GM12873 (cell line): ENCODE results near the gene ARID1B.

Experiments used
- CTCF ChIP-seq: IDR thresholded peaks from 2 replicates; pipeline ENCODE4 v1.5.1; 2012; ENCODE audit warnings: low read depth, mild to moderate bottlenecking, moderate library complexity, low read length, control low read depth; ENCODE audit not compliant: insufficient read depth; ENCODE audit errors: missing control alignments

The ARID1B gene

GRCh38 chr6:156797901-156798735 is 20.9 kb downstream of the ARID1B start:
- TF ChIP-seq CTCF, result no peak

- no peak for TF ChIP-seq CTCF
These were observed 24.5 kb downstream of the ARID1B start for GRCh38 chr6:156801712-156802111.

- TF ChIP-seq CTCF, result no peak
These were observed 26.2 kb downstream of the ARID1B start for GRCh38 chr6:156803353-156803752.

- TF ChIP-seq CTCF, result no peak
These were observed 27.2 kb downstream of the ARID1B start for GRCh38 chr6:156804402-156804801.

- TF ChIP-seq CTCF, result no peak
These were observed 29.0 kb downstream of the ARID1B start for GRCh38 chr6:156806155-156806554.

- TF ChIP-seq CTCF, result no peak
These were observed 29.9 kb downstream of the ARID1B start for GRCh38 chr6:156807028-156807427.

- TF ChIP-seq CTCF, result no peak
These were observed 30.6 kb downstream of the ARID1B start for GRCh38 chr6:156807795-156808194.
